A549 (cell line): ENCODE results near the gene MRPL40. TPM values are rescaled to one million over a fixed set of nuclear protein-coding genes. Genes with fewer than 3 reads are reported as not detected.

Experiments used
- ATAC-seq, 2 experiments: fragments of 200-7000 bp in 1 of 2; fragments of >200 bp in 1 of 2; cut with Nextera tagmentation in 1 of 2; cut with Tn5 transposase in 1 of 2; 3 replicates each; pipeline versions ENCODE4 v1.8.0 to v1.9.1; 2018 to 2020; ENCODE audit warnings: mild to moderate bottlenecking in 1 of 2, moderate library complexity in 1 of 2
- CTCF ChIA-PET: fragments of 300-600 bp; sonication (Branson Sonifier 250); formaldehyde crosslinking; extraction: SDS; loops from one replicate; lab custom pipeline; 2021; ENCODE audit warnings: antibody characterized with exemption, inconsistent platforms; lab: Yijun Ruan, JAX
- POLR2A ChIA-PET: fragments of 350-600 bp; formaldehyde crosslinking; extraction: SDS; loops from one replicate; lab custom pipeline; 2021; ENCODE audit warnings: antibody characterized with exemption, inconsistent platforms; lab: Yijun Ruan, JAX
- DNase-seq, 2 experiments: peaks; one replicate each; pipeline versions ENCODE4 v3.0.0 to v3.0.0-alpha.2; 2011 to 2016; ENCODE audit warnings: low read depth in 1 of 2, low spot score in 1 of 2
- FAIRE-seq: peaks from 2 replicates; lab custom pipeline; 2011; peaks lifted over from hg19 to GRCh38; lab: Jason Lieb, UNC
- H3K27ac ChIP-seq, 2 experiments: fragments of >200 bp; sonication (Bioruptor Twin); formaldehyde crosslinking; 3 replicates each; pipeline ENCODE4 v1.5.1; 2016 to 2017
- H3K4me1 ChIP-seq: fragments of >200 bp; sonication (Bioruptor Twin); formaldehyde crosslinking; 3 replicates; pipeline ENCODE4 v1.6.1; 2016
- H3K4me2 ChIP-seq: fragments of >200 bp; sonication (Bioruptor Twin); formaldehyde crosslinking; 3 replicates; pipeline ENCODE4 v1.6.1; 2016
- H3K4me3 ChIP-seq: fragments of >200 bp; sonication (Bioruptor Twin); formaldehyde crosslinking; 3 replicates; pipeline ENCODE4 v1.5.1; 2016
- H3K9me3 ChIP-seq: fragments of >200 bp; sonication (Bioruptor Twin); formaldehyde crosslinking; 3 replicates; pipeline ENCODE4 v1.6.1; 2016
- BHLHE40 ChIP-seq: IDR thresholded peaks from 2 replicates; pipeline ENCODE4 v1.6.1; 2012; ENCODE audit warnings: low read depth, low read length, inconsistent platforms
- CBX8 ChIP-seq: fragments of 200-600 bp; sonication (generic); IDR thresholded peaks from 2 replicates; pipeline ENCODE4 v1.6.1; 2016
- CHD4 ChIP-seq: fragments of 200-600 bp; sonication (generic); IDR thresholded peaks from 2 replicates; pipeline ENCODE4 v1.6.1; 2016; ENCODE audit warnings: antibody characterized with exemption, mild to moderate bottlenecking, borderline replicate concordance
- ESRRA ChIP-seq: fragments of 150-350 bp; IDR thresholded peaks from 2 replicates; pipeline ENCODE4 v1.6.1; 2014; ENCODE audit warnings: mild to moderate bottlenecking, low read length, borderline replicate concordance
- GATA3 ChIP-seq: IDR thresholded peaks from 2 replicates; pipeline ENCODE4 v1.6.1; 2012; ENCODE audit warnings: borderline replicate concordance
- HES2 ChIP-seq: fragments of >200 bp; sonication (Bioruptor Twin); formaldehyde crosslinking; IDR thresholded peaks from 2 replicates; pipeline ENCODE4 v1.6.1; 2016
- HOXA7 ChIP-seq: fragments of 250-450 bp; sonication (Bioruptor Pico); IDR thresholded peaks from 2 replicates; pipeline ENCODE4 v1.5.0; 2020; ENCODE audit warnings: mild to moderate bottlenecking, moderate library complexity
- KDM1A ChIP-seq: fragments of 200-600 bp; sonication (generic); IDR thresholded peaks from 2 replicates; pipeline ENCODE4 v1.6.1; 2016; ENCODE audit warnings: low read depth, mild to moderate bottlenecking
- MAZ ChIP-seq: fragments of 150-350 bp; IDR thresholded peaks from 2 replicates; pipeline ENCODE4 v1.6.1; 2014; ENCODE audit warnings: antibody characterized with exemption, low read depth, low read length, borderline replicate concordance
- PHF8 ChIP-seq: fragments of 200-600 bp; sonication (generic); IDR thresholded peaks from 2 replicates; pipeline ENCODE4 v1.6.1; 2016; ENCODE audit warnings: low read depth, mild to moderate bottlenecking, antibody characterized with exemption, moderate library complexity, borderline replicate concordance
- POLR2A ChIP-seq: IDR thresholded peaks from 2 replicates; pipeline ENCODE4 v1.6.1; 2012; ENCODE audit warnings: mild to moderate bottlenecking, low read length
- REST ChIP-seq: fragments of 200-600 bp; sonication (generic); IDR thresholded peaks from 2 replicates; pipeline ENCODE4 v1.6.1; 2016; ENCODE audit warnings: antibody characterized with exemption, mild to moderate bottlenecking, moderate library complexity
- SREBF2 ChIP-seq: fragments of 450-650 bp; IDR thresholded peaks from 2 replicates; pipeline ENCODE4 v1.6.1; 2014; ENCODE audit warnings: mild to moderate bottlenecking, moderate library complexity
- TP53 ChIP-seq: fragments of 250-450 bp; sonication (Bioruptor Pico); IDR thresholded peaks from 2 replicates; pipeline ENCODE4 v1.5.0; 2021; ENCODE audit warnings: mild to moderate bottlenecking, moderate library complexity
- ZFP36 ChIP-seq: fragments of 450-650 bp; IDR thresholded peaks from 2 replicates; pipeline ENCODE4 v1.6.1; 2014; ENCODE audit warnings: borderline replicate concordance; ENCODE audit not compliant: partially characterized antibody
- ZNF302 ChIP-seq: fragments of 250-450 bp; sonication (Bioruptor Pico); IDR thresholded peaks from 2 replicates; pipeline ENCODE4 v1.9.0; 2021; ENCODE audit warnings: inconsistent platforms, mild to moderate bottlenecking, moderate library complexity
- WGBS: methylation state at CpG from one replicate; pipeline ENCODE4 v1.1.6; 2017; ENCODE audit errors: missing lambda C conversion rate; 5-methylcytosine and 5-hydroxymethylcytosine counted together
- polyA plus RNA-seq, 4 experiments: library from polyadenylated mRNA; depleted of rRNA in 3 of 4; stranded (reverse); fragments of >200 nt; fragmentation: RNase III in 1 of 4; extraction: RNeasy Plus Mini Kit Qiagen cat#74134 plus additional on column Dnase treatment in 1 of 4; gene quantifications; 2 replicates in 3 of 4; 3 replicates in 1 of 4; pipeline ENCODE4 v1.2.3, GENCODE V29; 2011 to 2017
- TF ChIP-seq, protein P1 (sequence below): IDR thresholded peaks from 2 replicates; pipeline ENCODE4 v1.6.1; 2012; ENCODE audit warnings: low read depth, borderline replicate concordance
- TF ChIP-seq, protein P2 (sequence below): fragments of 250-450 bp; sonication (Bioruptor Pico); IDR thresholded peaks from 2 replicates; pipeline ENCODE4 v1.5.0; 2020; ENCODE audit warnings: low read depth, mild to moderate bottlenecking, moderate library complexity

The MRPL40 gene
- polyA plus RNA-seq, 2 of the 4 experiments (the other 2 are of a cell fraction) = 32.1 to 45.7 TPM

DNA sequence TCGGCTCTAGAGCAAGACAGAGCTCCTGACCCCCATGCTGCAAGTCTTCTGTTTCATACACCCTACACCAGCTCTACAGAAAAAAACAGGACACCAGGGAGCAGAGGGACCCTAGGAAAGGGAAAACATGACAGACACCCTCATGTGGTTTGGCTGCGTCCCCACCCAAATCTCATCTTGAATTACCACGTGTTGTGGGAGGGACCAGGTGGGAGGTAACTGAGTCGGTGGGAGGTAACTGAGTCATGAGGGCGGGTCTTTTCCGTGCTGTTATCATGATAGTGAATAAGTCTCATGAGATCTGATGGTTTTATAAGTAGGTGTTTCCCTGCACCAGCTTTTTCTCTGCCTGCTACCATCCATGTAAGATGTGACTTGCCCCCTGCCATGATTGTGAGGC is 21.8 kb downstream of the MRPL40 start:
- H3K27ac ChIP-seq = no peak overlapping the region
- ATAC-seq = no peak
- no peak for FAIRE-seq
- no peaks in the 10 kb centered on the region for H3K9me3 ChIP-seq
- H3K4me3 ChIP-seq = no peak overlapping the region
- 91% methylated on average over 6 of the region's 6 CpGs for WGBS
- H3K4me1 ChIP-seq = no peaks in the 10 kb centered on the region
- POLR2A ChIA-PET = no interaction called here
- no peak for DNase-seq
- no peak overlapping the region for H3K4me2 ChIP-seq
- CTCF ChIA-PET = interaction anchor here (1.2 to 1.4 kb wide), 2 partner anchors 23 to 277 kb away, joined by 3 read pairs; no protein-coding TSS in a partner anchor
- TF ChIP-seq SREBF2 (no peak), REST (no peak), ESRRA (no peak), CBX8 (no peak), GATA3 (no peak), MAZ (no peak), POLR2A (no peak), BHLHE40 (no peak), HOXA7 (no peak), ZNF302 (CRISPR knock-in tag) (no peak), TP53 (CRISPR knock-in tag) (no peak), PHF8 (no peak), ZFP36 (no peak)

GRCh38 chr22:19455033-19455432 is 22.7 kb downstream of the MRPL40 start:
- no peak overlapping the region for H3K4me3 ChIP-seq
- POLR2A ChIA-PET = no interaction called here
- DNase-seq = no peak
- ATAC-seq = no peak
- no peak for TF ChIP-seq HES2
- no peak for TF ChIP-seq CHD4
- TF ChIP-seq, protein P1, sequence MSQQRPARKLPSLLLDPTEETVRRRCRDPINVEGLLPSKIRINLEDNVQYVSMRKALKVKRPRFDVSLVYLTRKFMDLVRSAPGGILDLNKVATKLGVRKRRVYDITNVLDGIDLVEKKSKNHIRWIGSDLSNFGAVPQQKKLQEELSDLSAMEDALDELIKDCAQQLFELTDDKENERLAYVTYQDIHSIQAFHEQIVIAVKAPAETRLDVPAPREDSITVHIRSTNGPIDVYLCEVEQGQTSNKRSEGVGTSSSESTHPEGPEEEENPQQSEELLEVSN = no peak
- TF ChIP-seq MAZ = no peak
- TF ChIP-seq ZNF302 (CRISPR knock-in tag) = no peak
- TF ChIP-seq, protein P2, sequence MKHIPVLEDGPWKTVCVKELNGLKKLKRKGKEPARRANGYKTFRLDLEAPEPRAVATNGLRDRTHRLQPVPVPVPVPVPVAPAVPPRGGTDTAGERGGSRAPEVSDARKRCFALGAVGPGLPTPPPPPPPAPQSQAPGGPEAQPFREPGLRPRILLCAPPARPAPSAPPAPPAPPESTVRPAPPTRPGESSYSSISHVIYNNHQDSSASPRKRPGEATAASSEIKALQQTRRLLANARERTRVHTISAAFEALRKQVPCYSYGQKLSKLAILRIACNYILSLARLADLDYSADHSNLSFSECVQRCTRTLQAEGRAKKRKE (CRISPR knock-in tag) = no peak
- TF ChIP-seq KDM1A = no peak
- TF ChIP-seq, all 56 proteins: peak for 0
- CTCF ChIA-PET = interaction anchor here (1.2 kb wide), 1 partner anchor 175 kb away, joined by 3 read pairs; no protein-coding TSS in a partner anchor
- H3K27ac ChIP-seq = no peak overlapping the region
- WGBS = 86% methylated on average over 2 of the region's 2 CpGs
- H3K9me3 ChIP-seq = no peaks in the 10 kb centered on the region
- H3K4me2 ChIP-seq = no peak overlapping the region
- H3K4me1 ChIP-seq = no peaks in the 10 kb centered on the region
- no peak for FAIRE-seq
